PC-3 (cell line): ENCODE results near the gene P3H2.

Experiments
- CTCF ChIP-seq: fragments of 300-600 bp; sonication (generic); conservative IDR thresholded peaks from 2 replicates; pipeline ENCODE4 v1.5.1; 2017; ENCODE audit warnings: antibody characterized with exemption, low read depth, mild to moderate bottlenecking, low read length
- EZH2 ChIP-seq: fragments of 300-600 bp; sonication (generic); IDR thresholded peaks from one replicate; pipeline ENCODE4 v1.6.1; 2017; ENCODE audit warnings: antibody characterized with exemption, mild to moderate bottlenecking, low read length; ENCODE audit not compliant: unreplicated experiment
- EZH2phosphoT487 ChIP-seq: fragments of 300-600 bp; sonication (generic); IDR thresholded peaks from 2 replicates; pipeline ENCODE4 v1.6.1; 2018; ENCODE audit warnings: mild to moderate bottlenecking, antibody characterized with exemption, low read length, borderline replicate concordance

- TF ChIP-seq CTCF = no peak
- no peak for TF ChIP-seq EZH2
- TF ChIP-seq EZH2phosphoT487 = no peak
Observed at GRCh38 chr3:190097025-190097424, 23.7 kb downstream of the P3H2 start.
